Neuronal stem cell (in vitro differentiated cells): ENCODE data around the gene SLC6A7.

Source experiments
- DNase-seq: peaks from one replicate; pipeline ENCODE4 v3.0.0-alpha.2; 2013; ENCODE audit warnings: low spot score
- H2AFZ ChIP-seq: one replicate; pipeline ENCODE4 v1.6.1; 2013; ENCODE audit warnings: mild to moderate bottlenecking, low read length, inconsistent platforms
- H2AK5ac ChIP-seq: 2 replicates; pipeline ENCODE4 v1.6.1; 2013; ENCODE audit warnings: low read depth, mild to moderate bottlenecking, inconsistent platforms, low read length, moderate library complexity, mixed read lengths
- H2BK120ac ChIP-seq: 2 replicates; pipeline ENCODE4 v1.6.1; 2013; ENCODE audit warnings: low read depth, mild to moderate bottlenecking, inconsistent platforms, low read length, moderate library complexity, mixed read lengths
- H2BK12ac ChIP-seq: one replicate; pipeline ENCODE4 v1.6.1; 2013; ENCODE audit warnings: low read length, inconsistent platforms
- H2BK15ac ChIP-seq: 2 replicates; pipeline ENCODE4 v1.6.1; 2013; ENCODE audit warnings: mild to moderate bottlenecking, low read length, inconsistent platforms, mixed read lengths
- H2BK5ac ChIP-seq: one replicate; pipeline ENCODE4 v1.6.1; 2013; ENCODE audit warnings: inconsistent platforms, mild to moderate bottlenecking, low read length, moderate library complexity
- H3K14ac ChIP-seq: one replicate; pipeline ENCODE4 v1.6.1; 2013; ENCODE audit warnings: low read length, inconsistent platforms
- H3K18ac ChIP-seq: 2 replicates; pipeline ENCODE4 v1.6.1; 2013; ENCODE audit warnings: low read length, inconsistent platforms
- H3K23ac ChIP-seq: 2 replicates; pipeline ENCODE4 v1.6.1; 2013; ENCODE audit warnings: low read depth, mild to moderate bottlenecking, mixed read lengths, low read length, inconsistent platforms; ENCODE audit not compliant: poor library complexity
- H3K27ac ChIP-seq: replicated peaks from 3 replicates; pipeline ENCODE4 v1.5.1; 2013; ENCODE audit warnings: low read length, inconsistent platforms
- H3K27me3 ChIP-seq, 3 experiments: 2 replicates each; pipeline ENCODE4 v1.6.1; 2013; ENCODE audit warnings: low read length in 3 of 3, mild to moderate bottlenecking in 2 of 3, inconsistent platforms in 1 of 3, low read depth in 1 of 3, mixed read lengths in 1 of 3, moderate library complexity in 1 of 3; ENCODE audit not compliant: control insufficient read depth in 3 of 3, insufficient read depth in 3 of 3
- H3K36me3 ChIP-seq, 2 donors: replicated peaks in 1 of 2; 2 replicates each; pipeline ENCODE4 v1.6.1; 2013; ENCODE audit warnings: low read length in 2 of 2; ENCODE audit not compliant: control insufficient read depth in 2 of 2, insufficient read depth in 2 of 2
- H3K4ac ChIP-seq: 2 replicates; pipeline ENCODE4 v1.6.1; 2013; ENCODE audit warnings: inconsistent platforms, mild to moderate bottlenecking, low read length, moderate library complexity
- H3K4me1 ChIP-seq, 2 donors: 1 replicate in 1 of 2; 2 replicates in 1 of 2; pipeline ENCODE4 v1.6.1; 2013; ENCODE audit warnings: low read length in 2 of 2, low read depth in 1 of 2; ENCODE audit not compliant: control insufficient read depth in 2 of 2, insufficient read depth in 1 of 2
- H3K4me2 ChIP-seq: one replicate; pipeline ENCODE4 v1.6.1; 2013; ENCODE audit warnings: mild to moderate bottlenecking, low read length, inconsistent platforms; ENCODE audit not compliant: insufficient read depth, poor library complexity, severe bottlenecking
- H3K4me3 ChIP-seq, 2 donors: 2 replicates each; pipeline ENCODE4 v1.5.1; 2013; ENCODE audit warnings: low read length in 2 of 2, mild to moderate bottlenecking in 2 of 2, inconsistent platforms in 1 of 2, moderate library complexity in 1 of 2
- H3K79me1 ChIP-seq: one replicate; pipeline ENCODE4 v1.6.1; 2013; ENCODE audit warnings: low read depth, mild to moderate bottlenecking, inconsistent platforms, low read length, moderate library complexity
- H3K9ac ChIP-seq: one replicate; pipeline ENCODE4 v1.6.1; 2013; ENCODE audit warnings: mild to moderate bottlenecking, low read depth, low read length, inconsistent platforms; ENCODE audit not compliant: poor library complexity
- H3K9me3 ChIP-seq, 2 donors: replicated peaks in 1 of 2; 2 replicates each; pipeline versions ENCODE3 to v1.6.1; 2013; ENCODE audit warnings: low read length in 2 of 2, mild to moderate bottlenecking in 2 of 2, inconsistent platforms in 1 of 2, low read depth in 1 of 2, mixed read lengths in 1 of 2, moderate library complexity in 1 of 2; ENCODE audit not compliant: control insufficient read depth in 2 of 2, insufficient read depth in 1 of 2
- H4K8ac ChIP-seq: one replicate; pipeline ENCODE4 v1.6.1; 2013; ENCODE audit warnings: low read depth, mild to moderate bottlenecking, inconsistent platforms, low read length, moderate library complexity
- H4K91ac ChIP-seq: one replicate; pipeline ENCODE4 v1.6.1; 2013; ENCODE audit warnings: low read length, low read depth, mild to moderate bottlenecking, inconsistent platforms; ENCODE audit not compliant: poor library complexity
- WGBS, 2 donors: extraction: QIAGEN DNeasy Blood & Tissue Kit; methylation state at CpG; one replicate each; pipeline ENCODE4 v1.1.7; 2013; ENCODE audit warnings: missing lambda C conversion rate in 2 of 2, mixed read lengths in 1 of 2; ENCODE audit not compliant: insufficient read length in 2 of 2, insufficient replicate concordance in 1 of 2; ENCODE audit errors: extremely low coverage in 2 of 2; 5-methylcytosine and 5-hydroxymethylcytosine counted together

Gene SLC6A7

DNA sequence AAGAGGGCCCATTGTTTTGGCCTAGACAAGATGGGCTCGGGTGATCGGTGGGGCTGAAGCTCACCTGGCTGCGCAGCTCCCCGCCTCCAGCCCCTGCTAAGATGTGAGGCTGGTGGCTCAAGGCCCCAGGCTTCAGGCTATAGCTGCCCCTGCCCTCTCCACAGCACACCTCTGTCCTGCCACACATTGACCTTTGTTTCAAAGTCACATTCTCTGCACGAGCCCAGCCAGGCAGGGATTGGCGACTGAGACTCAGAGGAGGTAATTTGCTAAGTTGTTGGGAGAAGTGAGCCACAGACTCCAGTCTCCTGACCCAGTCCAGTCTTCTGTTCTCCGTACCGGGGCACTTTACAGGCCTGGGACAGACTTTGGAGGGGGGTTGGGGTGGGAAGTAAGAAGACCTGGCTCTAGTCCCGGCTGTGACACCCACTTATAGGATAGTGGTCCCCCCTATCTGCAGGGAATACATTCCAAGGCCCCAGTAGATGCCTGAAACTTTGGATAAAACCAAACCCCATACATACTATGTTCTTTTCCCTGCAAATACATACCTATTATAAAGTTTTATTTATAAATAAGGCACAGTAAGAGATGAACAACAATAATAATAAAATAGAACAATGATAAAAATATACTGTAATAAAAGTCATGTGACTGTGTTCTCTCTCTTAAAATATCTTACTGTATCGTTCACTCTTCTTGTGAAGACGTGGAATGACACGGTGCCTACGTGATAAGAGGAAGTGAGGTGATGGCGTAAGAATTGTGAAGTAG, 47.5 kb upstream of the SLC6A7 start:
- no peak overlapping the region for H3K14ac ChIP-seq
- H2AFZ ChIP-seq = peak overlapping the region; percentile 59
- H3K9me3 ChIP-seq = no peaks in the 10 kb centered on the region
- H2BK15ac ChIP-seq = no peak overlapping the region
- no peak overlapping the region for H3K9ac ChIP-seq
- no peak overlapping the region for H2BK5ac ChIP-seq
- no peak overlapping the region for H4K8ac ChIP-seq
- peak overlapping the region; percentile 3 for H2BK12ac ChIP-seq
- no peaks in the 10 kb centered on the region for H3K27me3 ChIP-seq
- H4K91ac ChIP-seq = no peak overlapping the region
- WGBS, 2 donors = no CpG with 5 or more reads among the region's 14 CpGs
- H3K4me2 ChIP-seq = no peak overlapping the region
- peaks cover 65 to 83% of the 10 kb centered on the region in 2 donors for H3K4me1 ChIP-seq
- H3K18ac ChIP-seq = peak overlapping the region; percentile 20
- H3K79me1 ChIP-seq = no peaks in the 10 kb centered on the region
- no peaks in the 10 kb centered on the region for H3K36me3 ChIP-seq
- no peak overlapping the region for H3K4me3 ChIP-seq
- H2BK120ac ChIP-seq = no peak overlapping the region
- no peak overlapping the region for H3K23ac ChIP-seq
- no peak for DNase-seq
- no peak overlapping the region for H2AK5ac ChIP-seq
- no peak overlapping the region for H3K4ac ChIP-seq
- peak overlapping the region; percentile 70 for H3K27ac ChIP-seq

DNA sequence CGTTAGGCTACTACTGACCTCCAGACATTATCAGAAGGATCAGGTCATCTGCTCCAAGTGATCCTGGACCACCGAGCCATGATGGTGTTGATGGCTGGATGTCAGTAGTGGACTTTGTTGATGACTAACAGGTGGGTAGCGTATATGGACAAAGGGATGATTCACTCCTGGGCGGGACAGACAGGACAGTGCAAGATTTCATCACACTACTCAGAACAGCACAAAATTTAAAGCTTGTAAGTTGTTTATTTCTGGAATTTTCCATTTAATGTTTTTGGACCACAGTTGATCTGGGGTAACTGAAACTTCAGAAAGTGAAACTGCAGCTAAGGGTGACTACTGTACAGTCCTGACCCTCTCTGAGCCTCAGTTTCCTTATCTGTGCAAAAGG, 46.9 kb upstream of the SLC6A7 start:
- no peak overlapping the region for H4K8ac ChIP-seq
- no peak overlapping the region for H3K9ac ChIP-seq
- H3K79me1 ChIP-seq = no peaks in the 10 kb centered on the region
- no CpG with 5 or more reads among the region's 4 CpGs for WGBS, 2 donors
- H3K18ac ChIP-seq = peak overlapping the region; percentile 84
- no peak overlapping the region for H3K23ac ChIP-seq
- H3K27ac ChIP-seq = no peak overlapping the region
- no peaks in the 10 kb centered on the region for H3K9me3 ChIP-seq
- H2BK120ac ChIP-seq = no peak overlapping the region
- H3K4me3 ChIP-seq = no peak overlapping the region
- DNase-seq = no peak
- no peaks in the 10 kb centered on the region for H3K36me3 ChIP-seq
- H3K4ac ChIP-seq = no peak overlapping the region
- no peak overlapping the region for H2BK12ac ChIP-seq
- no peak overlapping the region for H4K91ac ChIP-seq
- H2AK5ac ChIP-seq = peak overlapping the region; percentile 93
- no peaks in the 10 kb centered on the region for H3K27me3 ChIP-seq
- H3K14ac ChIP-seq = no peak overlapping the region
- H2AFZ ChIP-seq = no peak overlapping the region
- peak overlapping the region; percentile 26 for H2BK5ac ChIP-seq
- no peak overlapping the region for H3K4me2 ChIP-seq
- peak overlapping the region; percentile 68 for H2BK15ac ChIP-seq
- H3K4me1 ChIP-seq = peaks cover 61 to 80% of the 10 kb centered on the region in 2 donors

DNA sequence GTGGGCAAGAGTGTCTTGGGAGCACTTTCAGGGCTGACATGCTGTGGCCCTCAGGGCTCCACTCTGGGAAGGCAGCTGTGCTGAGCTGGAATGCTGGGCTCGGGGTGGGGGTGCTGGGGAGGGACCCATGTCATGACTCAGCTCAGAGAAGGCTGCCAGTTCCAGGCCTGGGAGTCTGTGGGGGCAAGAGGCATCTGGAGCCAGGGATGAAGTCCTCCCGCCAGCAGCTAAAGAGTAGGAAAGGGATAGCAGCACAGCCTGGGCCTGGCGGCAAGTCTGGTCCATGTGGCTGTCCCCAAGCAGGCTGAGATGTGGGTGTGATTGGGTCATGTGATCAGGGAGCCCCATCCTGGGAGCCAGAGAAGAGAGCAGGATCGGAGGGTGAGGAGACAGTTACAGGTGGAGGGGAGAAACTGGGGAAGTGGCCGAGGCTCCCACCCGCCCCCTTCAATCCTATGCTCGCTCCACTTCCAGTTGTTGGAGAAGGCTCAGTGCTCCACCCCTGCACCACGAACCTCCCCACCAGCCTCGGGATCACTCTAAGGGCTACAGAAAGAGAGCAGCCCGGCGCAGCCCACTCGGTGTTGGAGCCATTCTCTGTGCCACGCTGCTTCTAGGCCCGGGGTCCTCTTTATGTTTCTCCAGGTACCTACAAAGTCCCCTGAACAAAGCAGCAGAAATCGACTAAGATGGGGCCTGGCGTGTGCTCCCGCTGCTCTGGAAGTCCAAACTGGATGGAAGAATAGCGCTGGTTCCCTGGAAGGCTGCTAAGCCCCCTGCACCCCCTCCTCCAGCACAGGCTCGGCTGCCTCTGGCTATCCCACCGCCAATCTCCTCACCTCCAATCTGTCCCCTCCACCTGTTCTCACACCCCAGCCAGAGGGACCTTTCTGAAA, 46.3 kb upstream of the SLC6A7 start:
- Histone ChIP-seq H3K27me3 (no peaks in the 10 kb centered on the region), H3K9me3 (no peaks in the 10 kb centered on the region), H4K8ac (peak overlapping the region; percentile 73), H3K27ac (peak overlapping the region; percentile 48), H4K91ac (peak overlapping the region; percentile 60), H2AFZ (peak overlapping the region; percentile 88), H3K18ac (peak overlapping the region; percentile 93), H3K23ac (no peak overlapping the region), H3K14ac (no peak overlapping the region), H3K4me2 (no peak overlapping the region), H3K4me1 (peaks cover 55 to 73% of the 10 kb centered on the region in 2 donors), H2BK120ac (peak overlapping the region; percentile 44), H2BK12ac (peak overlapping the region; percentile 33), H3K79me1 (no peaks in the 10 kb centered on the region), H3K36me3 (no peaks in the 10 kb centered on the region), H3K4ac (no peak overlapping the region), H3K9ac (no peak overlapping the region), H2BK15ac (peak overlapping the region; percentile 68), H3K4me3 (no peak overlapping the region), H2AK5ac (peak overlapping the region; percentile 93), H2BK5ac (peak overlapping the region; percentile 26)
- no CpG with 5 or more reads among the region's 20 CpGs for WGBS, 2 donors
- DNase-seq = no peak
